SW 1271 (cell line): ENCODE data around the gene C5.

Source experiments
- DNase-seq, 2 experiments: peaks; one replicate each; lab custom pipeline; 2025; lab: John Stamatoyannopoulos, UW

C5 gene

DNA sequence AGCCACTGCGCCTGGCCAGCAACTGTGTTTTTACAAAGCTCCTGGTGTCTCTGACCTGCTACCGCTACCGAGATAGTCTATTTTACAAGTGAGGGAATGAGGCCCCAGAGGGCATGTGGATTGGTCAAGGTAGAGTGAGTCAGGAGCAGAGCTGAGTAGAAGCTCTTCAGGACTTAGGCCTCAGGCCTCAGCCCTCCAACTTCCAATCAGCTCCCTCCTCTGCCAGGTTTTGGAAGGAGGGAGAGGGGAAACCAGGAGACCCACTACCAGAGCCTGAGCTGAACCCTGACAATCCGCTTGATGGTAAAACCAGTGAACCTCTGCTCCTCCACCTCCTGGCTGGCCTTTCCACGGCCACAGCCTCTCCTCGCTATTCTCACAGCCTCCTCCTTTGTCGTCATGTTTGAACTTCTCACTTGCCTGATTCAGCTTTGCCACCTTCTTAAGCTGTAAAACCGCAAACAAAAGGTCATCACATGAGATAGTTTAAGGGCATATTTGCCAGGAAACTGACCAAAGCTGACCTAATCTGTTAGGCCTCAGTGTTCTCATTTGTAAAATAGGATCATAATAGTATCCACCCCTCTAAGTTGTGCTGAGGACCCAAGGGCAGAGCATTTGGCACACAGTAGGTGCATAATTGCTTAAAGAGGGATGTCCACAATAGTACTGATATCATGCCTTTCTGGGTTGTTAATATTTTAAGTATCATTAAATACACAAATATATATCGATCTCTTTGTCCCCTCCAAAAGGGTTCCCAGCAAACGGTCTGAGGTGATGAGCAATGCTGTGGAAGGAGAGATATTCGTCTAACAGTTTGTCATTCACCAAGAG lies 125.2 kb downstream of the C5 start:
- no peak for DNase-seq

DNA sequence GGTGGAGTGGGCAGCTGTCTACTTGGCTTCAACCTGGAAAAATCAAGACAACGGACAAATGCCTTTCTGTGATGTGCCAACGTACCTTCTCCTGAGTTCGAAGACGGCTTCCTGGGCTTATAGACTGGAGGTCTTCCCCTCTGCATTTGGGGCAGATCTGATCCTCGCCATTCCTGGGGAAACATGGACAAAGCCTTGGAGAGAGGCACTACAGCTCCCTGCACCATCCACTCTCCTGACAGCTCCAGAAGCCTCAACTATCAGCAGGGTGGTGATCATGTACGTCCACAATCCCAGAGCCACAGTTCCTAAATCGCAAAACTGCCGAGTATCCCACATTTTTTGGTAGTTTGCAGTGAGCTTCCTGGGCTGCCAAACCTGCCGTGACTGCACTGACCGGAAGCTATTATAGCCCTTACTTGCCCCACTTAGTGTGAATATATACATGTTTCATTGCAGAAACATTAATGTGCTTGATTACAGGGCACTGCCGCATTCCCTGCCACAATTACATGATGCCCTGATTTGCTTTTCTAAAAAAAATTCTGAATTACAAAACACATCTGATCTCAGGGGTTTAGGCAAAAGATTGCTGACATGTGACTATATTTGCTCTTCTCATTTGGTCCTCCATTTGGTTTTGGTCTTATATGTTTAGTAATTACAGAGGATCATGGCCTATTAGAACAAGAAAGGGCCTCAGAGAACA lies 126.3 kb downstream of the C5 start:
- no peak for DNase-seq

- no peak for DNase-seq
These were observed 127.5 kb downstream of the C5 start for GRCh38 chr9:120922404-120923195.

DNA sequence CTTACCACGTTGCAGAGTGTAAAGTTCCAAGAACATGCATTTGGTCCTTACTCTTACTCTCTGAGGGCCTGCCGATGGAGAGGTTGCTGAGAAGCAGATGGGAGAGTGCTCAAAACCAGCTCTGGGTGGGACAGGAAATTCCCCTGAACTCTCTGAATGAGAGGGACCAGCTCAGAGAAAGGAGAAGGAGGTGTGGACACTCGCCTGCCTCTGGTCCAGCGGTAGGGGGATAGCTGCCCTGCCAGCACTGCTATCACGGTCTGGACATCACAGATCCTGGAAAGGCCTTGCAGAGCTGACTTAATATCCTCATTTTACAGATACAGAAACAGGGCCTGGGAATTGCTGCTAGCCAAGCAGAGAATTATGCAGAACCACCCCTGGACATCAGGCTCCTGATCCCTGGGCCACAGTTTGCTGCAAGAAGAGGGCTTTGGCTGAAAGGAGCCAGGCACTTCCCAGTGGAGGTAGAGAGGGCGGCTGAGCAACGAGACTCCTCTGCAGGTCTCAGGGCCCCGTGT lies 128.4 kb downstream of the C5 start:
- DNase-seq, result no peak

DNA sequence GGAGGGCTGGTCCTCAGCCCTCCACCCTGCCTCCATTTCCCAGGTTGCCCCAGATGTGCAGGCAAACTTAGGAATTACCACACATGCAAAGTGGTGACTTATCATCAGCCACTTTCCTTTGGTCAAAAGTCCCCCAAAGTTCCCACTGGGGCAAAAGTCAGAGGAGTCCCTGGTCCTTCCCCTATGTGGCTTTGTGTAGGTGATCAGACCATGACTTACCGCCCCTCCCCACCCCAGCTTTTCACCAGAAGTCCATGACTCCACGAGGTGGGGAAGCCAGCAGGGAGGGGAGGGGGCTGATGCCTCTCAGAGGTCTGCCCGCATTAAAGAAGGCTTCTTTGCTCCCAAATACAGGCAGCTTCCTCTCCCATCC lies 129.3 kb downstream of the C5 start:
- no peak for DNase-seq

- no peak for DNase-seq
These were observed 130.0 kb downstream of the C5 start for GRCh38 chr9:120919843-120920805.

- no peak for DNase-seq
These were observed 130.9 kb downstream of the C5 start for GRCh38 chr9:120918931-120919842.

DNA sequence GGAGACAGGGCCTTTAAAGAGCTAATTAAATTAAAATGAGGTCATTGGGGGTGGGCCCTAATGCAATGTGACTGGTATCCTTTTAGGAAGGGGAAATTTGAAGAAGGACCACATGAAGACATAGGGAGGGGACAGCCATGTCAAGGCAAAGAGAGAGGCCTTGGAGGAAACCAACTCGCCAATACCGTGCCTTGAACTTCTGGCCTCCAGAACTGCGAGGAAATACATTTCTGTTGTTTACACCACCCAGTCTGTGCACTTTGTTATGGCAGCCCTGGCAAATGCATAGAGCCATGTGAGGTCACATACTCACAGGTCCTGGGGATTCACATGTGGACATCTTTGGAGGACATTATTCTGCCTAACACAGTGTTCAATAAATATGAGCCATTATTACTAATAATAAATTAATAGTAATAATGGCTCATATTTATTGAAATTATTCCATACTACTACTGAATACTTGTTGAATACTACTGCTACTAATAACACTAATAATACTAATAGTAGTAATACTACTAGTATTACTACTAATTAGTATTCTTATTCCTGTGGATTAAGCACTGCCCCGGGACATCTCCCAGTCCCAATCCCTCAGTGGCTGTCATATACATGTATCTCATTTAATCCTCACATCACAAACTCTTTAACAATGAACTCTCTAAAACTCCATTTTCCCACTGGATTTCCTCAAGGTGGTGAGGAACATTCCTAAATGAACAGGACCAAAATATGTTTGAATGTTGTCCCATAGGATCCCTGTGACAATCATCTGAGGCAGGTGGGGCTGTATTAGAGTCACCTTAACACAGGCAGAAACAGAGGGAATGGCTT lies 131.9 kb downstream of the C5 start:
- no peak for DNase-seq

DNA sequence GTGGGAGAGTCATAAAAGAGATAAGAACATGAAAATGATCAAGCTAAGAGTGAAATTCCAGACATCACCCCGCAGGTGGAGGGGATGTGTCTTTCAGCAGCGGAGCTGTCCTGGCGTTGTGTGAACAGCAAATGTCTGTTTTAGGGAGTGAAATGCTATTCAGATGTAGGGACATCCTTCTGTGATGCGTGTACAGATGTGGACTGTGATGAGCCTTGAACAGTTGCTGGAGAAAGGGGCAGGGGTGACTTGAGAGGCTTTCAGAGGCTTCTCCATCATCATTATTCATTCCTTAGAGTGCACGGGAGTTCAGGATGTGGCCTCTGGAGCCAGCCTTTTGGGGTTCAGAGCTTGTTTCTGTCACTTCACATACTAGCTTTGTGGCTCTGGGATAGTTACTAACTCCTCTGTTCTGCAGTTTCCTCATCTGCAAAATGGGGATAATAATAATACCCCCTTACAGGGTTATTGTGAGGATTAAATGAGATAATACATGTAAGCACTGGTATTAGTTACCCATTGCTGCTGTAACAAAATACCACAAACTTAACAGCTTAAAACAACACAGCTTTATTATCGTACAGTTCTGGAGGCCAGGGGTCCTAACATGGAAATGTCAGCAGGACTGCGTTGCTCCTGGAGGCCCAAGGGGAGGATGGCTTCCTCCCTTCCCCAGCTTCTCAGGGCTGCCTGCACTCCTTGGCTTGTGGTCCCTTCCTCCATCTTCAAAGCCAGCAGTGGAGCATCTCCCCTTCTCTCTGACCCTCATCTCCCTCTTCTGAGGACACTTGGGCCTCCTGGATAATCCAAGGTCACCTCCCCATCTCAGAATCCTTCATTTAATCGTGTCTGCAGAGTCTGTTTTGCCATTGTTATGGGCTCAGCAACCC lies 132.8 kb downstream of the C5 start:
- no peak for DNase-seq

GRCh38 chr9:120916588-120916987 lies 133.5 kb downstream of the C5 start:
- no peak for DNase-seq

DNA sequence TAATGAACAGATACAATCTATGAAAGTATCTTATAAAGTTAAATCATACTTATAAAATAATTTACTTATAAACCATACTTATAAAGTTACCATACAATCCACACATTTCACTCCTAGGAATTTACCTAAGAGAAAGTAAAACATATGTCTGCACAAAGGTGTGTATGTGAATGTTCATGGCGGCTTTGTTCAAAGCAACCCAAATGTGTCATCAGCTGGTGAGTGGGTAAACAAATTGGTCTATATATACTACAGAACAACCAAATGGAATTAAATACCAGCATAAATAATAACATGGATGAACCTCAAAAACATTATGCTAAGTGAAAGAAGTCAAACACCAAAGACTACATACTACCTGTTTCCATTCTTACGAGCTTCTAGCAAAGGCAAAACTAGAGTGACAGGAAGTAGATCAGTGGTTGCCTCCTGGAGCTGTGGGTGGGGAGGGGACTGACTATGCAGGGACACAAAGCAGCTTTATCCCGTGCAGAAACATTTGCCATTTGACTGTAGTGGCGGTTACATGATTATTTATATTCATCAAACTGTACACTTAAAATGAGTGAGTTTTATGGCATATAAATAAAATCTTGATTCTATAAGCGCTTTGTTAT lies 134.1 kb downstream of the C5 start:
- no peak for DNase-seq

DNA sequence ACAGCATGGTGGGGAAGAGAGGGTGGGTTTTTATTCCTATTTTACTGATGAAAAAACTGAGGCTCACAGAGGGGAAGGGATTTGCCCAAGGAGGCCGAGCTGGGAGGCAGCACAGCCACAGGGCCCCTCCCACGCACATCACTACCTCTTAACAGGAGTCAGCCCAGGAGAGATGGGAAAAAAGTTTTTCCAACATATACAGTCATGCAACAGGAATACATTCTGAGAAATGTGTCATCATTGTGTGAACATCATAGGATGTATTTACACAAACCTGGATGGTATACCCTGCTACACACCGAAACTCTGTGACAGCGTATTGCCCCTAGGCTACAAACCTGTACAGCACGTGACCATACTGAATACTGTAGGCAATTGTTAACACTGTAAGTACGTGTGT lies 135.1 kb downstream of the C5 start:
- no peak for DNase-seq

- no peak for DNase-seq
These were observed 135.7 kb downstream of the C5 start for GRCh38 chr9:120914396-120914795.

GRCh38 chr9:120913647-120914264 lies 136.3 kb downstream of the C5 start:
- DNase-seq, result no peak

GRCh38 chr9:120912958-120913646 lies 137.0 kb downstream of the C5 start:
- no peak for DNase-seq

- DNase-seq, result no peak
These were observed 138.7 kb downstream of the C5 start for GRCh38 chr9:120911295-120911837.
